Mucosa of descending colon (tissue), 3 donors: Measurements from ENCODE around the gene MCC. TPM values are rescaled to one million over a fixed set of nuclear protein-coding genes. Genes with fewer than 3 reads are reported as not detected.

ENCODE experiments used
- ATAC-seq: fragments of 200-7000 bp; cut with Tn5 transposase; one replicate; pipeline ENCODE4 v1.9.1; 2020; ENCODE audit warnings: mild to moderate bottlenecking, moderate library complexity
- DNase-seq, 3 donors: peaks; one replicate each; pipeline ENCODE4 v3.0.0-alpha.2; 2020
- H3K36me3 ChIP-seq: fragments of 200-600 bp; one replicate; pipeline ENCODE4 v1.8.0; 2021; ENCODE audit warnings: low read depth, mild to moderate bottlenecking
- H3K4me1 ChIP-seq: fragments of 200-600 bp; one replicate; pipeline ENCODE4 v1.8.0; 2021; ENCODE audit warnings: low read depth, mild to moderate bottlenecking
- H3K4me3 ChIP-seq: fragments of 200-600 bp; one replicate; pipeline ENCODE4 v1.8.0; 2021; ENCODE audit warnings: mild to moderate bottlenecking
- H3K9me3 ChIP-seq: fragments of 200-600 bp; one replicate; pipeline ENCODE4 v1.8.0; 2021; ENCODE audit warnings: mild to moderate bottlenecking
- CTCF ChIP-seq: fragments of 200-600 bp; IDR thresholded peaks from one replicate; pipeline ENCODE4 v1.8.0; 2022; ENCODE audit warnings: antibody characterized with exemption, mild to moderate bottlenecking
- intact Hi-C, 2 donors: fragments of 100-400 bp; cut with DNase I in 1 of 2; cut with micrococcal nuclease in 1 of 2; formaldehyde crosslinking; loops; one replicate each; pipeline versions ENCODE4 v1.11.0 to v1.11.1; 2022; cut with DNase I, micrococcal nuclease
- total RNA-seq, 3 donors: library from RNA; stranded (reverse); fragmentation: NEBNext Ultra II Directional in 2 of 3; extraction: Animal tissue kit (Norgen Biotek cat#: 25700) in 2 of 3; gene quantifications; one replicate each; pipeline versions ENCODE4 v1.2.1 to v1.2.4, GENCODE V29; 2021 to 2023
- donor health status: DM: no; HTN: no; CAD: no; lungs with moderate emphysema.
- donor health status: DM: no; HTN: no; CAD: no.
- donor health status: DM: no; HTN: yes; CAD: no.

Gene MCC
- total RNA-seq, 3 donors from 2014 or later = 1.5 to 7.4 (median 4.4) TPM

DNA sequence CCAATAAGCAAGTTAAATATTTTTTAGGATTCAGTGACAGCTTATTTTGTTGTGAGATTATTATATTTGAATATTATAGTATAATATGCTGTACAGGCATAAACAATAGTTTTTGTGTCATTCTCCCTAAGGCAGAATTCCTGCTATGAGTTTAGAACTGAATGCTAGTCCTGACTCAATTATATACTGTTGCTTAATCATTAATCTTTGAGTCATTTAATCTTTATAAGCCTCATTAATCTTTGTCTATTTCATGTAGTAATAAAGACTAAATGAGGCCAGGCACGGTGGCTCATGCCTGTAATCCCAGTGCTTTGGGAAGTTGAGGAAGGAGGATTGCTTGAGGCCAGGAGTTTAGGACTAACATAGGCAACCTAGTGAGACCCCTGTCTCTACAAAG lies 515.2 kb downstream of the MCC start:
- intact Hi-C loops = no loop called here
- no peak for TF ChIP-seq CTCF
- ATAC-seq = no peak
- H3K4me1 ChIP-seq = peaks cover 3% of the 10 kb centered on the region
- no peak for DNase-seq
- H3K36me3 ChIP-seq = no peaks in the 10 kb centered on the region
- no peak overlapping the region for H3K4me3 ChIP-seq
- H3K9me3 ChIP-seq = no peaks in the 10 kb centered on the region

Other genes starting within 250 kb of the MCC start
- gene TSSK1B, start 53.5 kb downstream of the MCC start, total RNA-seq = under 1 TPM in 1 of 3 donors, not detected in 2; 0.12 TPM
- 10 to 100 TPM; 19.3 to 23.5 (median 22.4) TPM for gene YTHDC2, start 25.2 kb upstream of the MCC start, total RNA-seq